Measurements from ENCODE around the gene NXPH1. TPM values are rescaled to one million over a fixed set of nuclear protein-coding genes. Genes with fewer than 3 reads are reported as not detected.

Gene NXPH1
- polyA plus RNA-seq, 1 of the 3 experiments (the other 2 are of a cell fraction): not detected

- Histone ChIP-seq H3K9me2 (no peaks in the 10 kb centered on the region), H3K4me3 (ENCODE audit: low read depth in 2 of 2, low read length in 1 of 2) (no peak overlapping the region), H3F3A (replicated peaks; ENCODE audit: insufficient read depth) (no peaks in the 10 kb centered on the region), H2AFZ (ENCODE audit: low read depth) (no peak overlapping the region), H3K9ac (no peak overlapping the region), H3K27ac (ENCODE audit: low read depth in 2 of 2, low read length in 1 of 2) (no peak overlapping the region), H3K27me3 (ENCODE audit: insufficient read depth) (no peaks in the 10 kb centered on the region), H3K36me3 (replicated peaks in 1 of 2; ENCODE audit: control insufficient read depth in 1 of 2, insufficient read depth in 2 of 2, low read length in 1 of 2) (no peaks in the 10 kb centered on the region), H4K20me1 (ENCODE audit: insufficient read depth) (no peaks in the 10 kb centered on the region), H3K4me2 (no peak overlapping the region), H3K79me2 (ENCODE audit: insufficient read depth) (no peaks in the 10 kb centered on the region), H3K4me1 (ENCODE audit: control insufficient read depth in 1 of 2, insufficient read depth in 2 of 2, low read depth in 1 of 2, low read length in 1 of 2) (peaks cover 0 to 2% of the 10 kb centered on the region in 2 experiments; a peak in 2 of 4 replicates), H3K9me3 (no peaks in the 10 kb centered on the region)
- no peak for TF ChIP-seq RCOR1 (IDR thresholded peaks at IDR 0.05; ENCODE audit: low read length)
- TF ChIP-seq POLR2AphosphoS5 (IDR thresholded peaks at IDR 0.05; ENCODE audit: low read depth, low read length): no peak
- no peak for TF ChIP-seq MAX (IDR thresholded peaks at IDR 0.05; ENCODE audit: low read depth)
- no peak for TF ChIP-seq RAD21 (IDR thresholded peaks at IDR 0.05; ENCODE audit: low read length)
- no peak for TF ChIP-seq JUND (IDR thresholded peaks at IDR 0.05)
- no peak for TF ChIP-seq NFIC (IDR thresholded peaks at IDR 0.05; ENCODE audit: borderline replicate concordance)
- ChIA-PET CTCF (no interaction called here), POLR2A (no interaction called here)
- DNase-seq: no peak
- 18% methylated on average over 2 of the region's 2 CpGs for WGBS (ENCODE audit: low lambda C conversion rate)
Observed at GRCh38 chr7:8627325-8627724, 193.9 kb downstream of the NXPH1 start.

DNA sequence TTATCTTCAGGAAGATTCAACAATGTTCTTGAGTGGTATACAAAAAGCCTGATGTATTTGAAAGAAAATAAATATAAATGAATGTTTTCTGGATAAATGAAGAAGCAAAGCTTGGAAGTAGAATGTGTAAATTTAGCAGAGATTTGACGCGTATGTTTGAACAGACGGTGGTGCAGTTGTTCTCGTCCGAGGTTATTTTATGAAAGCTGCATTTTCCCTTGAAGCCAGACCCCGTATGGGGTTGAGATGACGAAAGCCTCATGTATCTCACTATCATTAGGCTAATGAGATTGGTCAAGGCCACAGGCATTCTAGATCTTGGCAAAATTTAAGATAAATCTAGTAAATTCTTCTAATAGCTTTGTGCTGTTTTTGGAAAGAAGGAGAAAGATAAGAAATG, 195.2 kb downstream of the NXPH1 start:
- CTCF ChIA-PET: interaction anchor here (1.0 to 2.1 kb wide), 4 partner anchors 10 to 37 kb away, joined by 3 to 4 read pairs (median 3); no protein-coding TSS in a partner anchor
- POLR2A ChIA-PET: no interaction called here
- peak; percentile 20 for DNase-seq
- Histone ChIP-seq H3K27me3 (ENCODE audit: insufficient read depth) (no peaks in the 10 kb centered on the region), H3K9me2 (no peaks in the 10 kb centered on the region), H3K36me3 (replicated peaks in 1 of 2; ENCODE audit: control insufficient read depth in 1 of 2, insufficient read depth in 2 of 2, low read length in 1 of 2) (no peaks in the 10 kb centered on the region), H3K27ac (ENCODE audit: low read depth in 2 of 2, low read length in 1 of 2) (no peak overlapping the region), H3K4me1 (ENCODE audit: control insufficient read depth in 1 of 2, insufficient read depth in 2 of 2, low read depth in 1 of 2, low read length in 1 of 2) (peaks cover 0 to 2% of the 10 kb centered on the region in 2 experiments; a peak in 2 of 4 replicates), H3K9ac (no peak overlapping the region), H4K20me1 (ENCODE audit: insufficient read depth) (no peaks in the 10 kb centered on the region), H3K4me2 (no peak overlapping the region), H3F3A (replicated peaks; ENCODE audit: insufficient read depth) (no peaks in the 10 kb centered on the region), H2AFZ (ENCODE audit: low read depth) (no peak overlapping the region), H3K79me2 (ENCODE audit: insufficient read depth) (no peaks in the 10 kb centered on the region), H3K4me3 (ENCODE audit: low read depth in 2 of 2, low read length in 1 of 2) (no peak overlapping the region), H3K9me3 (no peaks in the 10 kb centered on the region; the same call in 1 of the 2 replicates)
- 39% methylated on average over 7 of the region's 7 CpGs for WGBS (ENCODE audit: low lambda C conversion rate)
- TF ChIP-seq FOXM1 (IDR thresholded peaks at IDR 0.05; ENCODE audit: low read depth) (no peak), GATA2 (CRISPR knock-in tag; IDR thresholded peaks at IDR 0.05) (peak; percentile 15; the same call in 1 of the 2 replicates), RAD21 (IDR thresholded peaks at IDR 0.05; ENCODE audit: low read length) (peak; percentile 33; the same call in 1 of the 2 replicates), RCOR1 (IDR thresholded peaks at IDR 0.05; ENCODE audit: low read length) (peak; percentile 20; the same call in 1 of the 2 replicates), RXRA (IDR thresholded peaks at IDR 0.05; ENCODE audit: borderline replicate concordance, low read depth) (no peak), EP300 (IDR thresholded peaks at IDR 0.05; ENCODE audit: borderline replicate concordance in 1 of 2, low read depth in 1 of 2, low read length in 1 of 2) (peak in 1 of 2 experiments; percentile 31; a peak in 1 of 4 replicates)
- TF ChIP-seq, protein P1, sequence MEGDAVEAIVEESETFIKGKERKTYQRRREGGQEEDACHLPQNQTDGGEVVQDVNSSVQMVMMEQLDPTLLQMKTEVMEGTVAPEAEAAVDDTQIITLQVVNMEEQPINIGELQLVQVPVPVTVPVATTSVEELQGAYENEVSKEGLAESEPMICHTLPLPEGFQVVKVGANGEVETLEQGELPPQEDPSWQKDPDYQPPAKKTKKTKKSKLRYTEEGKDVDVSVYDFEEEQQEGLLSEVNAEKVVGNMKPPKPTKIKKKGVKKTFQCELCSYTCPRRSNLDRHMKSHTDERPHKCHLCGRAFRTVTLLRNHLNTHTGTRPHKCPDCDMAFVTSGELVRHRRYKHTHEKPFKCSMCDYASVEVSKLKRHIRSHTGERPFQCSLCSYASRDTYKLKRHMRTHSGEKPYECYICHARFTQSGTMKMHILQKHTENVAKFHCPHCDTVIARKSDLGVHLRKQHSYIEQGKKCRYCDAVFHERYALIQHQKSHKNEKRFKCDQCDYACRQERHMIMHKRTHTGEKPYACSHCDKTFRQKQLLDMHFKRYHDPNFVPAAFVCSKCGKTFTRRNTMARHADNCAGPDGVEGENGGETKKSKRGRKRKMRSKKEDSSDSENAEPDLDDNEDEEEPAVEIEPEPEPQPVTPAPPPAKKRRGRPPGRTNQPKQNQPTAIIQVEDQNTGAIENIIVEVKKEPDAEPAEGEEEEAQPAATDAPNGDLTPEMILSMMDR (IDR thresholded peaks at IDR 0.05): no peak

All from SK-N-SH (cell line).